Right lobe of liver (tissue), 6 donors: ENCODE measurements around the gene XRCC3. TPM values are rescaled to one million over a fixed set of nuclear protein-coding genes. Genes with fewer than 3 reads are reported as not detected.

ENCODE experiments used
- ATAC-seq, 4 donors: fragments of 200-7000 bp; cut with Tn5 transposase; one replicate each; pipeline ENCODE4 v1.9.1; 2020; ENCODE audit warnings: mild to moderate bottlenecking in 4 of 4, moderate library complexity in 4 of 4
- DNase-seq, 3 donors: peaks; one replicate each; pipeline ENCODE4 v3.0.0-alpha.2; 2020
- H3K27ac ChIP-seq, 3 donors: fragments of 200-600 bp; one replicate each; pipeline ENCODE4 v1.8.0; 2022
- H3K27me3 ChIP-seq, 2 donors: fragments of 200-600 bp; one replicate each; pipeline ENCODE4 v1.8.0; 2022
- H3K36me3 ChIP-seq, 4 donors: fragments of 200-600 bp; sonication (generic) in 1 of 4; one replicate each; pipeline versions ENCODE4 v1.5.1 to v1.8.0; 2017 to 2022; ENCODE audit warnings: control low read depth in 1 of 4
- H3K4me1 ChIP-seq, 4 donors: fragments of 200-600 bp; sonication (generic) in 1 of 4; one replicate each; pipeline versions ENCODE4 v1.5.1 to v1.8.0; 2017 to 2022; ENCODE audit warnings: control low read depth in 1 of 4
- H3K4me3 ChIP-seq, 3 donors: fragments of 200-600 bp; one replicate each; pipeline ENCODE4 v1.8.0; 2022
- H3K9me3 ChIP-seq, 4 donors: fragments of 200-600 bp; sonication (generic) in 1 of 4; one replicate each; pipeline versions ENCODE4 v1.5.1 to v1.8.0; 2017 to 2022; ENCODE audit warnings: control low read depth in 1 of 4
- CTCF ChIP-seq, 4 donors: fragments of 200-600 bp in 3 of 4; fragments of 450-650 bp in 1 of 4; IDR thresholded peaks; one replicate each; pipeline versions ENCODE4 v1.5.1 to v1.8.0; 2016 to 2022; ENCODE audit warnings: antibody characterized with exemption in 4 of 4, mild to moderate bottlenecking in 2 of 4
- POLR2A ChIP-seq: fragments of 450-650 bp; IDR thresholded peaks from one replicate; pipeline ENCODE4 v1.6.1; 2017; ENCODE audit warnings: antibody characterized with exemption, mild to moderate bottlenecking
- WGBS: methylation state at CpG from one replicate; pipeline ENCODE4 v1.1.6; 2018; ENCODE audit warnings: low coverage, low lambda C conversion rate; ENCODE audit not compliant: insufficient coverage; ENCODE audit errors: missing lambda C conversion rate; 5-methylcytosine and 5-hydroxymethylcytosine counted together
- intact Hi-C, 2 donors: fragments of 100-400 bp; cut with DNase I; formaldehyde crosslinking; loops; one replicate each; pipeline versions ENCODE4 v1.11.2 to v1.14.1; 2022
- total RNA-seq, 6 experiments: library from RNA; depleted of rRNA in 2 of 6; stranded (reverse); fragments of >200 nt in 2 of 6; fragmentation: NEBNext Ultra II Directional in 3 of 6; extraction: Animal tissue kit (Norgen Biotek cat#: 25700) in 3 of 6; gene quantifications; one replicate each; pipeline versions ENCODE4 v1.1.0 to v1.2.4, GENCODE V29; 2016 to 2023
- donor health status: DM: no; HTN: yes; CAD: no.
- donor health status: DM: no; HTN: no; CAD: no.
- donor health status: DM: no; HTN: no; CAD: no.
- donor health status: DM: no; HTN: yes; CAD: no.
- donor health status: DM: no; HTN: yes; CAD: no.

The XRCC3 gene
- total RNA-seq, 6 experiments from 2014 or later: 0.88 to 6.3 (median 1.8) TPM

DNA sequence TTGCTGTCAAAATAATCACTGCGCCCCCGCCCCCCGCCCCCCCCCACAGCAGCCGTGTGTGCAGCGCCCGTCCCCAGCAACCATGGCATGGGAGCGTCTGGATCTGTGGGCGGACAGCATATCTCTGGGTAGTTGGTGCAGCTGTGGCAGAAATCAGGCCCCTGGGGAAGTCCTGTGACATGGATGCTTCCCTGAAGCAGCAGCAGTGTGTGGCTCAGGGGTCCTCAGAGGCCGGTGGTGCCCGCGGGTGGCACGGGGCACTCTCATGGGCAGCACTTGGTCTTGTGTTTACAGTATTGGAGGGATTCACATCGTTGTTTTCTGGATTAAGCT lies 19.2 kb downstream of the XRCC3 start:
- Histone ChIP-seq H3K36me3 (peaks cover 0 to 30% (median 13%) of the 10 kb centered on the region in 4 donors), H3K9me3 (no peaks in the 10 kb centered on the region), H3K27me3 (no peaks in the 10 kb centered on the region), H3K27ac (no peak overlapping the region), H3K4me3 (no peak overlapping the region), H3K4me1 (peaks cover 0 to 23% (median 7%) of the 10 kb centered on the region in 4 donors)
- WGBS: 46% methylated on average over 5 of the region's 13 CpGs
- TF ChIP-seq CTCF (IDR thresholded peaks at IDR 0.05): no peak
- no peak for TF ChIP-seq POLR2A
- ATAC-seq: no peak
- DNase-seq: no peak
- intact Hi-C loops: no loop called here

GRCh38 chr14:103695296-103696069 lies 19.8 kb downstream of the XRCC3 start:
- Histone ChIP-seq H3K4me3 (no peak overlapping the region), H3K27me3 (no peaks in the 10 kb centered on the region), H3K27ac (no peak overlapping the region), H3K36me3 (peaks cover 0 to 30% (median 13%) of the 10 kb centered on the region in 4 donors), H3K9me3 (no peaks in the 10 kb centered on the region), H3K4me1 (peaks cover 0 to 18% (median 4%) of the 10 kb centered on the region in 4 donors)
- intact Hi-C loops: no loop called here
- TF ChIP-seq CTCF (IDR thresholded peaks at IDR 0.05) (no peak), POLR2A (no peak)
- DNase-seq (no peak), ATAC-seq (no peak)
- 58% methylated on average over 4 of the region's 14 CpGs for whole genome bisulfite sequencing

GRCh38 chr14:103694572-103695026 lies 20.7 kb downstream of the XRCC3 start:
- H3K27me3 ChIP-seq: no peaks in the 10 kb centered on the region
- no peak for TF ChIP-seq POLR2A
- TF ChIP-seq CTCF (IDR thresholded peaks at IDR 0.05): no peak
- DNase-seq (no peak), ATAC-seq (no peak)
- WGBS: 96% methylated on average over 9 of the region's 20 CpGs
- H3K4me1 ChIP-seq: peaks cover 0 to 9% (median under 1%) of the 10 kb centered on the region in 4 donors
- H3K9me3 ChIP-seq: no peaks in the 10 kb centered on the region
- no peak overlapping the region for H3K4me3 ChIP-seq
- no peak overlapping the region for H3K27ac ChIP-seq
- intact Hi-C loops: no loop called here
- H3K36me3 ChIP-seq: peaks cover 0 to 30% (median 13%) of the 10 kb centered on the region in 4 donors

- peaks cover 0 to 38% (median 13%) of the 10 kb centered on the region in 4 donors for H3K36me3 ChIP-seq
- no peak for ATAC-seq
- no peaks in the 10 kb centered on the region for H3K9me3 ChIP-seq
- WGBS: 100% methylated on average over 6 of the region's 22 CpGs
- no peak for TF ChIP-seq POLR2A
- no peak for TF ChIP-seq CTCF (IDR thresholded peaks at IDR 0.05)
- no peak overlapping the region for H3K27ac ChIP-seq
- no peak overlapping the region for H3K4me3 ChIP-seq
- no peaks in the 10 kb centered on the region for H3K4me1 ChIP-seq
- DNase-seq: no peak
- no peaks in the 10 kb centered on the region for H3K27me3 ChIP-seq
- intact Hi-C loops: no loop called here
These were observed 21.7 kb downstream of the XRCC3 start for GRCh38 chr14:103693515-103693914.
